ENCODE data around the gene PRKAG3. TPM values are rescaled to one million over a fixed set of nuclear protein-coding genes. Genes with fewer than 3 reads are reported as not detected.

The PRKAG3 gene
- polyA plus RNA-seq, 2 donors: 0.02 TPM; not detected in 1

- Histone ChIP-seq H3K27me3 (ENCODE audit: control insufficient read depth in 1 of 2, insufficient read depth in 2 of 2, low read length in 2 of 2) (no peaks in the 10 kb centered on the region), H3K4me3 (ENCODE audit: low read depth in 1 of 2, low read length in 2 of 2) (no peak overlapping the region), H3K27ac (ENCODE audit: low read depth in 2 of 2, low read length in 1 of 2) (no peak overlapping the region), H3K4me1 (ENCODE audit: control insufficient read depth in 2 of 2, insufficient read depth in 2 of 2, low read length in 1 of 2) (peaks cover 0 to 4% of the 10 kb centered on the region in 2 donors), H3K36me3 (ENCODE audit: control insufficient read depth in 2 of 2, insufficient read depth in 2 of 2, low read length in 1 of 2) (peaks cover 0 to 4% of the 10 kb centered on the region in 2 donors), H3K9me3 (ENCODE audit: control insufficient read depth in 2 of 2, insufficient read depth in 1 of 2, low read depth in 1 of 2, low read length in 1 of 2) (no peaks in the 10 kb centered on the region)
- WGBS, 2 donors: 77 to 81% methylated on average over 4 of the region's 4 CpGs
Observed at GRCh38 chr2:218811382-218811781, 20.2 kb downstream of the PRKAG3 start.

- H3K9me3 ChIP-seq (ENCODE audit: control insufficient read depth in 2 of 2, insufficient read depth in 1 of 2, low read depth in 1 of 2, low read length in 1 of 2): no peaks in the 10 kb centered on the region
- WGBS, 2 donors: 73 to 74% methylated on average over 2 of the region's 2 CpGs
- peaks cover 0 to 4% of the 10 kb centered on the region in 2 donors for H3K4me1 ChIP-seq (ENCODE audit: control insufficient read depth in 2 of 2, insufficient read depth in 2 of 2, low read length in 1 of 2)
- H3K36me3 ChIP-seq (ENCODE audit: control insufficient read depth in 2 of 2, insufficient read depth in 2 of 2, low read length in 1 of 2): peaks cover 0 to 4% of the 10 kb centered on the region in 2 donors
- H3K27ac ChIP-seq (ENCODE audit: low read depth in 2 of 2, low read length in 1 of 2): no peak overlapping the region
- no peaks in the 10 kb centered on the region for H3K27me3 ChIP-seq (ENCODE audit: control insufficient read depth in 1 of 2, insufficient read depth in 2 of 2, low read length in 2 of 2)
- no peak overlapping the region for H3K4me3 ChIP-seq (ENCODE audit: low read depth in 1 of 2, low read length in 2 of 2)
Observed at GRCh38 chr2:218810256-218810655, 21.3 kb downstream of the PRKAG3 start.

- Histone ChIP-seq H3K36me3 (ENCODE audit: control insufficient read depth in 2 of 2, insufficient read depth in 2 of 2, low read length in 1 of 2) (peaks cover 0 to 4% of the 10 kb centered on the region in 2 donors), H3K9me3 (ENCODE audit: control insufficient read depth in 2 of 2, insufficient read depth in 1 of 2, low read depth in 1 of 2, low read length in 1 of 2) (peaks cover 0 to 2% of the 10 kb centered on the region in 2 donors), H3K27me3 (ENCODE audit: control insufficient read depth in 1 of 2, insufficient read depth in 2 of 2, low read length in 2 of 2) (no peaks in the 10 kb centered on the region), H3K4me1 (ENCODE audit: control insufficient read depth in 2 of 2, insufficient read depth in 2 of 2, low read length in 1 of 2) (peaks cover 0 to 3% of the 10 kb centered on the region in 2 donors), H3K27ac (ENCODE audit: low read depth in 2 of 2, low read length in 1 of 2) (no peak overlapping the region), H3K4me3 (ENCODE audit: low read depth in 1 of 2, low read length in 2 of 2) (no peak overlapping the region)
- 95 to 96% methylated on average over 12 of the region's 12 CpGs for WGBS, 2 donors
Observed at GRCh38 chr2:218809515-218809914, 22.1 kb downstream of the PRKAG3 start.

- H3K4me1 ChIP-seq (ENCODE audit: control insufficient read depth in 2 of 2, insufficient read depth in 2 of 2, low read length in 1 of 2): no peaks in the 10 kb centered on the region
- no peak overlapping the region for H3K27ac ChIP-seq (ENCODE audit: low read depth in 2 of 2, low read length in 1 of 2)
- peaks cover 0 to 2% of the 10 kb centered on the region in 2 donors for H3K9me3 ChIP-seq (ENCODE audit: control insufficient read depth in 2 of 2, insufficient read depth in 1 of 2, low read depth in 1 of 2, low read length in 1 of 2)
- WGBS, 2 donors: 81 to 85% methylated on average over 4 of the region's 4 CpGs
- H3K27me3 ChIP-seq (ENCODE audit: control insufficient read depth in 1 of 2, insufficient read depth in 2 of 2, low read length in 2 of 2): no peaks in the 10 kb centered on the region
- no peak overlapping the region for H3K4me3 ChIP-seq (ENCODE audit: low read depth in 1 of 2, low read length in 2 of 2)
- H3K36me3 ChIP-seq (ENCODE audit: control insufficient read depth in 2 of 2, insufficient read depth in 2 of 2, low read length in 1 of 2): peaks cover 0 to 4% of the 10 kb centered on the region in 2 donors
Observed at GRCh38 chr2:218807626-218808025, 24.0 kb downstream of the PRKAG3 start.

GRCh38 chr2:218806346-218806978 lies 25.1 kb downstream of the PRKAG3 start:
- Histone ChIP-seq H3K4me1 (ENCODE audit: control insufficient read depth in 2 of 2, insufficient read depth in 2 of 2, low read length in 1 of 2) (no peaks in the 10 kb centered on the region), H3K27me3 (ENCODE audit: control insufficient read depth in 1 of 2, insufficient read depth in 2 of 2, low read length in 2 of 2) (no peaks in the 10 kb centered on the region), H3K9me3 (ENCODE audit: control insufficient read depth in 2 of 2, insufficient read depth in 1 of 2, low read depth in 1 of 2, low read length in 1 of 2) (peaks cover 0 to 2% of the 10 kb centered on the region in 2 donors), H3K36me3 (ENCODE audit: control insufficient read depth in 2 of 2, insufficient read depth in 2 of 2, low read length in 1 of 2) (no peaks in the 10 kb centered on the region), H3K27ac (ENCODE audit: low read depth in 2 of 2, low read length in 1 of 2) (peak overlapping the region; percentile 67 to 71), H3K4me3 (ENCODE audit: low read depth in 1 of 2, low read length in 2 of 2) (no peak overlapping the region)
- WGBS, 2 donors: 20 to 26% methylated on average over 10 of the region's 10 CpGs

- Histone ChIP-seq H3K27me3 (ENCODE audit: control insufficient read depth in 1 of 2, insufficient read depth in 2 of 2, low read length in 2 of 2) (no peaks in the 10 kb centered on the region), H3K36me3 (ENCODE audit: control insufficient read depth in 2 of 2, insufficient read depth in 2 of 2, low read length in 1 of 2) (no peaks in the 10 kb centered on the region), H3K9me3 (ENCODE audit: control insufficient read depth in 2 of 2, insufficient read depth in 1 of 2, low read depth in 1 of 2, low read length in 1 of 2) (peaks cover 0 to 2% of the 10 kb centered on the region in 2 donors), H3K27ac (ENCODE audit: low read depth in 2 of 2, low read length in 1 of 2) (peak overlapping the region; percentile 1 to 41), H3K4me3 (ENCODE audit: low read depth in 1 of 2, low read length in 2 of 2) (no peak overlapping the region), H3K4me1 (ENCODE audit: control insufficient read depth in 2 of 2, insufficient read depth in 2 of 2, low read length in 1 of 2) (no peaks in the 10 kb centered on the region)
- WGBS, 2 donors: 27 to 41% methylated on average over 3 of the region's 3 CpGs
Observed at GRCh38 chr2:218805627-218806026, 26.0 kb downstream of the PRKAG3 start.

GRCh38 chr2:218804817-218805216 lies 26.8 kb downstream of the PRKAG3 start:
- Histone ChIP-seq H3K27me3 (ENCODE audit: control insufficient read depth in 1 of 2, insufficient read depth in 2 of 2, low read length in 2 of 2) (no peaks in the 10 kb centered on the region), H3K9me3 (ENCODE audit: control insufficient read depth in 2 of 2, insufficient read depth in 1 of 2, low read depth in 1 of 2, low read length in 1 of 2) (peaks cover 0 to 2% of the 10 kb centered on the region in 2 donors), H3K4me1 (ENCODE audit: control insufficient read depth in 2 of 2, insufficient read depth in 2 of 2, low read length in 1 of 2) (peaks cover 0 to 3% of the 10 kb centered on the region in 2 donors), H3K27ac (ENCODE audit: low read depth in 2 of 2, low read length in 1 of 2) (no peak overlapping the region), H3K36me3 (ENCODE audit: control insufficient read depth in 2 of 2, insufficient read depth in 2 of 2, low read length in 1 of 2) (no peaks in the 10 kb centered on the region), H3K4me3 (ENCODE audit: low read depth in 1 of 2, low read length in 2 of 2) (no peak overlapping the region)
- WGBS, 2 donors: 96% methylated on average over 1 of the region's 1 CpG

GRCh38 chr2:218802386-218802994 lies 29.1 kb downstream of the PRKAG3 start:
- 43 to 54% methylated on average over 4 of the region's 4 CpGs for WGBS, 2 donors
- H3K27ac ChIP-seq (ENCODE audit: low read depth in 2 of 2, low read length in 1 of 2): no peak overlapping the region

GRCh38 chr2:218799990-218800389 lies 31.6 kb downstream of the PRKAG3 start:
- Histone ChIP-seq H3K9me3 (ENCODE audit: control insufficient read depth in 2 of 2, insufficient read depth in 1 of 2, low read depth in 1 of 2, low read length in 1 of 2) (peaks cover 0 to 2% of the 10 kb centered on the region in 2 donors), H3K4me3 (ENCODE audit: low read depth in 1 of 2, low read length in 2 of 2) (no peak overlapping the region), H3K36me3 (ENCODE audit: control insufficient read depth in 2 of 2, insufficient read depth in 2 of 2, low read length in 1 of 2) (no peaks in the 10 kb centered on the region), H3K27me3 (ENCODE audit: control insufficient read depth in 1 of 2, insufficient read depth in 2 of 2, low read length in 2 of 2) (no peaks in the 10 kb centered on the region), H3K4me1 (ENCODE audit: control insufficient read depth in 2 of 2, insufficient read depth in 2 of 2, low read length in 1 of 2) (peaks cover 0 to 4% of the 10 kb centered on the region in 2 donors), H3K27ac (ENCODE audit: low read depth in 2 of 2, low read length in 1 of 2) (no peak overlapping the region)
- 58 to 60% methylated on average over 6 of the region's 6 CpGs for WGBS, 2 donors

More at GRCh38 chr2:218802386-218802994, 29.1 kb downstream of the PRKAG3 start:
- no peaks in the 10 kb centered on the region for H3K27me3 ChIP-seq (ENCODE audit: control insufficient read depth in 1 of 2, insufficient read depth in 2 of 2, low read length in 2 of 2)
- no peak overlapping the region for H3K4me3 ChIP-seq (ENCODE audit: low read depth in 1 of 2, low read length in 2 of 2)
- no peaks in the 10 kb centered on the region for H3K36me3 ChIP-seq (ENCODE audit: control insufficient read depth in 2 of 2, insufficient read depth in 2 of 2, low read length in 1 of 2)
- peaks cover 0 to 4% of the 10 kb centered on the region in 2 donors for H3K4me1 ChIP-seq (ENCODE audit: control insufficient read depth in 2 of 2, insufficient read depth in 2 of 2, low read length in 1 of 2)
- H3K9me3 ChIP-seq (ENCODE audit: control insufficient read depth in 2 of 2, insufficient read depth in 1 of 2, low read depth in 1 of 2, low read length in 1 of 2): peaks cover 0 to 2% of the 10 kb centered on the region in 2 donors

Data from esophagus (tissue), 2 donors.